HG03103 (cell line): ENCODE data around the gene PIGQ.

Source experiments
- ATAC-seq: cut with Tn5 transposase; IDR thresholded peaks from one replicate; pipeline ENCODE4 v1.9.1; 2021; ENCODE audit warnings: low read depth; ENCODE audit not compliant: unreplicated experiment

The PIGQ gene

DNA sequence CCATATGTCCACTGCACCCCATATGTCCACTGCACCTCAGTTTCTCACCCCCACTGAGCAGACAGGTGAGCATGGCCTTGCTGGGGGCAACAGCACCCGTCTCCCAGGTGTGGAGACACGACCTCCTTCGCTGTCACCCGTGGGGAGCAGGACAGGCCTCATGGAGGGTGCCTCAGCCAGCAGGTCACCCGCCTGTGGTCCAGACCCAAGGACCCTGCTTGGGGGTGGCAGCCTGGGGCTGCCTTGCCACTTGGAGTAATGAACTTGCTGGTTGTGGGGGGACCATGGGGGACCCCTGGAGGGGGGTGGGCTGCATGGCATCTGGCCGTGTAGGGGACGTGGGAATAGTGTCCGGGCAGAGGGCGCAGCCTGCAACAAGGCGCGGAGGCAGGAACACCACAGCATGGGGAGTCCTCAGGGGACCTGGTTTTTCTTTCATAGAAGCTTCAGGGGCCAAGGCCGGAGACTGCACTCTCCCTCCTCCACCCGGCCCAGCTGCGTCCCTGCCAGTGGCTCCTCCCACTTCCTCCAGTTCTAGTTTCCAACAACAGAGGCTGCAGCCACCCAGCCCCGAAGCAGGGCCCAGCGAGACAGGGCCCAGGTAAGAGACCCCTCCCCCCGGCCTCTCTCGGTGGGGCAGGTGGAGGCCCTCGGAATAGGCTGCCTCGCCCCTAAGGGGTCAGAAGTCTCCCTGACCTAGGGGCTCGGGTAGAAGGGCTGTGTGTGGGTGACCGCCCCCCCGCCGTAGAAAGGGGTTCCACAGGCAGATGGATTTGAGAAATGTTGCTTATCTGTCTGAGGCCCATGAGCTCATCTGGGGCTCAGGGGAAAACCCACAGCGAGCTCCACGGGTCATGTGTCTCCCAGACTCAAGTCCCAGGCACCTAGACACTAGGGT lies 3.0 kb upstream of the PIGQ start, which contains the start of gene NHLRC4:
Gene NHLRC4 (plus strand): TSS at position 531 of the 898 bp plus-strand sequence. CDS start 1,043 bp downstream, outside the sequence.
- peak; percentile 43 for ATAC-seq

- ATAC-seq = no peak
These were observed 2.2 kb upstream of the PIGQ start for GRCh38 chr16:567373-568256.

DNA sequence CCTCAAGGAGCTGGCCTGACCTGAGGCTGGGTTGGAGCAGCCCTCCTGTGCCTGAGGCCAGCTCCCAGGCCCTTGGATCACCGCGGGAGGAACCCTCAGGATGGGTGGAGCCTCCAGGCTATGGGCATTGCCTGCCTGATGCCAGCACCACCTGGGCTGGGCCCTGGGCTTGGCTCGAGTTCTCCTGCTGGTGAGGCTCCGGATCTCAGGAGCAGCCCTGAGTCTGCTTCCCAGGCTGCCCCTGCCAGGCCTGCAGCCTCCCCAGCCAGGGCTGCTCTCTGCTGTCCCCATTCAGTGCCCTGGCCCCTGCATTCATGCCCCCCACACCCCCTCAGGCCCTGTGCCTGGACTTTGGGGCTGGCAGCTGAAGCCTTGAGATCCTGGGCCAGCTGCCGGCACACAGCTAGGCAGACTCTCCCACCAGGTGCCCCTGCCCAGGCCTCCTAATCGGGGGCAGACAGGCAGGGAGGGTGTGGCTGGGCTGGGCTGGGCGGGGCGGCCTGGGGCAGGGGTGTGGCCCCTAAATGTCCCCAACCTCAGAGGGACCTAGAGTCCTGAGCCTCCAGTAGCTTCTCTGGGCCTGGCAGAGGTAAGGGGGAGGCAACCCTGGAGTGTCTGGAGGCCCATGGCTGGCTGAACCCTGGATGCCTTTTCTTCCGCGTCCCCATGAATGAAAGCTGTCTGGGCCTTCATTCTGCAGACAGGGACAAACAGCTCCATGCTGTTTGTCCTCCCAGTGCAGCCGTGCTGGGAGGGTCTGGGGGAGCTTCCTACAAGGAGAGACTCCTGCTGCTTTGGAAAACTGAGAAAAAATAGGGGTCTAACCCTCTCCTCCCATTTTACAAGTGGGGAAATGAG lies 1.1 kb upstream of the PIGQ start:
- ATAC-seq = no peak

DNA sequence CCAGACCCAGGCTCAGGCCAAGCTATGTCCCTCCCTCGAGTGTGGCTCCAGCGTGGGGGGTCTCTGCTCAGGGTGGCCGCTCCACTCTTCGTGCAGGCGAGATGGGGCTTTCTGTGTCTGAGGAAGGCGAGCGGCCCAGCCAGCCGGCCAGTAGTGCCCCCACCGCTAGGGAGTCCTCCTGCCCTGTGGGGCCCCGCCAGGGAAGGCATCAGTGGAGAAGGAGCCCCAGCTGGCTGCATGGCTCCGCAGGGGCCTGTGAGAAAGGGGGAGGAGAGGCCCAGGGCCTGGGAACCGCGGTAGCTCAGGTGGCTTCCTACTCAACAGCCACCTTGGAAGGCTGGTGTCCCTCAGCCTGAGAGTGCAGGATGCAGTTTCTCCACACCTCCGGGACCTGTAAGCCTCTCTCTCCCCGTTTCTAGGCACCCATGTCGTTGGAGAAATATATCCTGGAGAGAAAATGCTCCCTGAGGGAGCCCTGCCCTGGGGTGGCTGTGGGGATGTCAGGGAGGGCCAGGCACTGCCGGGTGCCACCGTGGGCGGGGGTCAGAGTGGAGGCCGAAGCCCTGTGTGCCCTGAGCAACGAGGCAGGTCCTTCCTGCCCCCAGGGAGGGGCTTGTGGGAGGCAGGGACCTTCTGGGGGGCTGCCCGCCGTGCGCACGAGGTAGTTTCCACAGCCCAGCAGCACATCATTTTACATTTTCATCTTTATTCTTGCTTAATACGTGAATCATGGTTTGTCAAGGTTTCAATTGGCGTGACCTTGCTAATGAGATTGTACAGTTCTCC lies 3.3 kb downstream of the PIGQ start:
- ATAC-seq = no peak

DNA sequence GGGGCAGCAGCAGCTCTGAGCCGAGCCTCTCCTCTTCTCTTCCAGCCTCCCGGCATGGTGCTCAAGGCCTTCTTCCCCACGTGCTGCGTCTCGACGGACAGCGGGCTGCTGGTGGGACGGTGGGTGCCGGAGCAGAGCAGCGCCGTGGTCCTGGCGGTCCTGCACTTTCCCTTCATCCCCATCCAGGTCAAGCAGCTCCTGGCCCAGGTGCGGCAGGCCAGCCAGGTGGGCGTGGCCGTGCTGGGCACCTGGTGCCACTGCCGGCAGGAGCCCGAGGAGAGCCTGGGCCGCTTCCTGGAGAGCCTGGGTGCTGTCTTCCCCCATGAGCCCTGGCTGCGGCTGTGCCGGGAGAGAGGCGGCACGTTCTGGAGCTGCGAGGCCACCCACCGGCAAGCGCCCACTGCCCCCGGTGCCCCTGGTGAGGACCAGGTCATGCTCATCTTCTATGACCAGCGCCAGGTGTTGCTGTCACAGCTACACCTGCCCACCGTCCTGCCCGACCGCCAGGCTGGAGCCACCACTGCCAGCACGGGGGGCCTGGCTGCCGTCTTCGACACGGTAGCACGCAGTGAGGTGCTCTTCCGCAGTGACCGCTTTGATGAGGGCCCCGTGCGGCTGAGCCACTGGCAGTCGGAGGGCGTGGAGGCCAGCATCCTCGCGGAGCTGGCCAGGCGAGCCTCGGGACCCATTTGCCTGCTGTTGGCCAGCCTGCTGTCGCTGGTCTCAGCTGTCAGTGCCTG lies 4.4 kb downstream of the PIGQ start:
- ATAC-seq = no peak

DNA sequence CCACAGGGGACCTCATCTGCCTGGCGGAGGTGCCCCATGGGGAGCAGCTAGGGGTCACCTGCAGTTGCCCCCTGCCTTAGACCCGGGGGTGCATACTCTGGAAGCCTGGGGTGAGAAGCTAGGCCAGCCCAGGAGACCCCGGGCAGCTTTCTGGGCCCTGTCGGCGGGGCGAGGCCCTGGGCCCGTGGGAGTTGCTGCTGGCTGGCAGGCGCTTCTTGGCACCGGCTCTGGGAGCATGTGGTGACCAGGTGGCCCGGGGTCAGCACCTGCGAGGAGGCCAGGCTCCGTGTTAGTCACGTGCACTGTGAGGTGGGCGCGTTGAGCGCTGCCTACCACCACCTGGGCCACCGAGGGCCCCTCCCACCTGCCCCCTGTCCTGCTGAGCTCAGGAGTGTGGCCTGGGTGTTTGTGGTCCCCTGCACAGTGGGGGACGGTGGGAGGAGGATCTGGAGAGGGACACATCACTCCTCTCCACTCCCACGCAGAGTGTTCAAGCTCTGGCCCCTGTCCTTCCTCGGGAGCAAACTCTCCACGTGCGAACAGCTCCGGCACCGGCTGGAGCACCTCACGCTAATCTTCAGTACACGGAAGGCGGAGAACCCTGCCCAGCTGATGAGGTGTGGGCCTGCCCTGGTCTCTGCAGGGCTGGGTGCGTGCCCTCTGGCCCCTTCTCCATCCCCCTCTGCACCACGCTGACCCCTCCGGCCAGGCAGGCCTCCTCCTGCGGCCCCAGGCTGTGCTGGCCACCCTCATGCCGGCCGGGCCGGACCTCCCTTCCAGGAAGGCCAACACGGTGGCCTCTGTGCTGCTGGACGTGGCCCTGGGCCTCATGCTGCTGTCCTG lies 5.8 kb downstream of the PIGQ start:
- ATAC-seq = no peak

- no peak for ATAC-seq
These were observed 6.5 kb downstream of the PIGQ start for GRCh38 chr16:576197-576822.

GRCh38 chr16:576823-577201 lies 7.0 kb downstream of the PIGQ start:
- no peak for ATAC-seq

- no peak for ATAC-seq
These were observed 8.0 kb downstream of the PIGQ start for GRCh38 chr16:577796-578195.

DNA sequence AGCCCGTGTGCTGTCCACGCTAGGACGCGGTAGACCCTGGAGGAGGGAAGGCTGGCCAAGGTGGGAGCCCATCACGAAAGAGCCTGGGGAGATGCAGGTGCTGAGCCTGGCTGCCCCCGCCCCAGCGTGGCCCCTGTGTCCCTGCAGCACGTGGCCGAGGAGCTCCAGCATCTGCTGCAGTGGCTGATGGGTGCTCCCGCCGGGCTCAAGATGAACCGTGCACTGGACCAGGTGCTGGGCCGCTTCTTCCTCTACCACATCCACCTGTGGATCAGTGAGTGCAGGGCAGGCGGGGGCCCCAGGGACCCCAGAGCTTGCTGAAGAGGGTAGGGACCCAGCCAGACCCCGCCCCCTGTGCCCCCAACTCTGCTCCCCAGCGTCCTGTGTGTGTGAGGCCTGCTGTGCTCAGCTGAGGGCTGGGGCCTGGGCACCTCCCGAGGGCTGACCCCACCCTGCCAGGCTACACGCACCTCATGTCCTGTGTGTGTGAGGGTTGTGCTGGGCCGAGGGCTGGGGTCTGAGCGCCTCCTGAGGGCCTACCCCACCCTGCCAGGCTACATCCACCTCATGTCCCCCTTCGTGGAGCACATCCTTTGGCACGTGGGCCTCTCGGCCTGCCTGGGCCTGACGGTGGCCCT lies 8.6 kb downstream of the PIGQ start:
- no peak for ATAC-seq

DNA sequence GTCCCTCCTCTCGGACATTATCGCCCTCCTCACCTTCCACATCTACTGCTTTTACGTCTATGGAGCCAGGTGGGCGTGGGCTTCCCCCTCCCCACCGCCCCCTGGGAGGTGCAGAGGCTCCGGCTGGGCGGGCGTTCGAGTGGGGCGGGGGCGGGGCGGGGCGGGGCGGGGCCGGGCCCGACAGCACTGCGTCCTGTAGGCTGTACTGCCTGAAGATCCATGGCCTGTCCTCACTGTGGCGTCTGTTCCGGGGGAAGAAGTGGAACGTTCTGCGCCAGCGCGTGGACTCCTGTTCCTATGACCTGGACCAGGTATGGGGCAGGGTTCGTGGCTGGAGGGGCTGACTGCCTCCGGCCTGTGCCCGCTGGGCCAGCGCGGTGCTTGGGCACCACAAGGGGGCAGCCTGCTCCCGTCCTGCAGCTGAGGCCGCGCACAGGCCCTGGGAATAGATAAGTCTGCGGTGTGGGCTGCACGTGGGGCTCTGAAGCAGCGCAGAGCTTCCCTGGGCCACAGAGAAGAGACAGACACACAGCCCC lies 9.2 kb downstream of the PIGQ start:
- no peak for ATAC-seq

GRCh38 chr16:580141-580945 lies 10.6 kb downstream of the PIGQ start:
- ATAC-seq = no peak

DNA sequence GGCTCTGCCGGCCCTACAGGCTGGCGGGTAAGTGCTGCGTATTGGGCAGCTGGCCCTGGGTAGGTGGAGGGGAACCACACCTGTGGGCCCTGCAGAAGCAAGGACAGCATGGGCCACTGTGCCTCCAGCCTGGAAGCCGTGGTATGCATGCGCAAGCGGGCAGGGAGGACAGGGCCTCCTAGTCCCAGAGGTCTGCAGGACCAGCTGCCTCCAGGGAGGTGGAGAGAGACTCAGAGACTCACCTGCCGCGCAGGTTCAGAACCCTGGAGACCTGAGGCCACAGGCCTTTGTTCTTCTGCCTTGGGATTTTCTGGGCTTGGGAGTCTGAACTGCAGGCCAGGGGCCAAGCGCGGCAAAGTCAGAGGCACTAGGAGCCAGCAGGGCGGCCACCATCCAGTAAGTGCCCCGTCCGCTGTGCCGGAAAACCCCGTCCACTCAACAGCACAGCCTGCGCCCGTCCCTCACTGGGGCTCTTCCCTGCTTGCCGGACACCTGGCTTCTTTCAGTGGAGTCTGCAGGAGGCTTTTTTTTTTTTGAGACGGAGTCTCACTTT lies 11.3 kb downstream of the PIGQ start:
- ATAC-seq = no peak

- ATAC-seq = no peak
These were observed 12.4 kb downstream of the PIGQ start for GRCh38 chr16:582218-582613.

DNA sequence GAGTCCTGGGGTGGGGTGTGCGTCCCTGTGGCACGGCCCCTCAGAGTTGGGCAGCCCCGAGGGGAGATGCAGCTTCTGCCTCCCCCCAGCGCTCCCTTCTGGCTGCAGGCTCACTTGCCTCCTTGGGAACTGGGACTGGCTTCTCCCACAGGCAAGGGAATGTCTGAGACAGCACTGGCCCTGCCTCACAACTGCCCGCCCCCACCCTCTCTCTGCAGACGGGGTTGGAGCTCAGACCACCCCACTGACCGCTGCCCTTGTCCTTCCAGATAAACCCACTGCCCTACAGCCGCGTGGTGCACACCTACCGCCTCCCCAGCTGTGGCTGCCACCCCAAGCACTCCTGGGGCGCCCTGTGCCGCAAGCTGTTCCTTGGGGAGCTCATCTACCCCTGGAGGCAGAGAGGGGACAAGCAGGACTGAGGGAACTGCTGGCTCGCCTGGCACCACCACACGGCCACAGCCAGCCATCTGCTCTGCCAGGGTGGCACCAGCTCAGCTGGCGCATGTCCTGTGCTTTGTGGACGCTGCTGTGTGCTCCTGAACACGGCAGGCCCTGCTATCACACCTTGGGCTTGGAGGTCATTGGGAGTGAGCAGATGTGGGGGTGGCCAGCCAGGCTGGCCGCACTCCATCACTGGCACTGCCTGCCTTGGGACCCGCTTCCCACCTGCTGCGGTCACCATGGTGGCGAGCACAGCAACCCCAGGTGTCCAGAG lies 13.0 kb downstream of the PIGQ start:
- no peak for ATAC-seq
